ENCODE measurements around the gene SPIRE1.

SPIRE1 gene

DNA sequence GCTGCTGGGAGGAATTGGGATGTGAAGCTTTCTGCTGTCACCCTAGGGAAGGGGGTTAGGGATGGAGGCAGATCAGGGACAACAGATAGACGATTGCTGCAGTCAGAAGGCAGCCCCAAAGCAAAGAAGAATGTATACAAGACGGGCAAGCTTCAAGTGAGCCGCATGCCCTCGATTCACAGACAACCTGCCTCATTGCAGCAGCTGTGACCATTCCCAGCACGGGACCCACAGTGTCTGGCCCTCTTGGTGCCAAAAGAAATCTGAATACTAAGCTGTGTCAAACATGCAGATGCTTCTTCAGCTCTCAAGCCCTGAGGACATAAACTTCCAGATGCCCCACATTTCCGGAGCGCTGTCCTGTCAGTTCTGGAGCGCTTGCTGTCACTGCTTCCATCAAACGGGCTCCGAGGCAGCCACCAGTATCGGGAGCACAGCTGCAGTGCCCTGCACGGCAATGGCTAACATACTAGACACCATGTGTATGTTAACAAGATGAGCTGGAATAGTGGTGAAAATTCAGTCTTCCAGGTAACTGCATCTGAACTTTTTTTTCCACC lies 216.4 kb downstream of the SPIRE1 start:
- no peak overlapping the region for H3K4me3 ChIP-seq
- no peak overlapping the region for H3K27ac ChIP-seq
- TF ChIP-seq, protein P1, sequence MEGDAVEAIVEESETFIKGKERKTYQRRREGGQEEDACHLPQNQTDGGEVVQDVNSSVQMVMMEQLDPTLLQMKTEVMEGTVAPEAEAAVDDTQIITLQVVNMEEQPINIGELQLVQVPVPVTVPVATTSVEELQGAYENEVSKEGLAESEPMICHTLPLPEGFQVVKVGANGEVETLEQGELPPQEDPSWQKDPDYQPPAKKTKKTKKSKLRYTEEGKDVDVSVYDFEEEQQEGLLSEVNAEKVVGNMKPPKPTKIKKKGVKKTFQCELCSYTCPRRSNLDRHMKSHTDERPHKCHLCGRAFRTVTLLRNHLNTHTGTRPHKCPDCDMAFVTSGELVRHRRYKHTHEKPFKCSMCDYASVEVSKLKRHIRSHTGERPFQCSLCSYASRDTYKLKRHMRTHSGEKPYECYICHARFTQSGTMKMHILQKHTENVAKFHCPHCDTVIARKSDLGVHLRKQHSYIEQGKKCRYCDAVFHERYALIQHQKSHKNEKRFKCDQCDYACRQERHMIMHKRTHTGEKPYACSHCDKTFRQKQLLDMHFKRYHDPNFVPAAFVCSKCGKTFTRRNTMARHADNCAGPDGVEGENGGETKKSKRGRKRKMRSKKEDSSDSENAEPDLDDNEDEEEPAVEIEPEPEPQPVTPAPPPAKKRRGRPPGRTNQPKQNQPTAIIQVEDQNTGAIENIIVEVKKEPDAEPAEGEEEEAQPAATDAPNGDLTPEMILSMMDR (IDR thresholded peaks at IDR 0.05), result no peak
- no peaks in the 10 kb centered on the region for H3K4me1 ChIP-seq
- H3K9me3 ChIP-seq, result peaks cover 2 to 20% (median 7%) of the 10 kb centered on the region in 3 donors
- no peaks in the 10 kb centered on the region for H3K27me3 ChIP-seq
- H3K36me3 ChIP-seq, result peaks cover 45 to 50% (median 49%) of the 10 kb centered on the region in 3 donors
- intact Hi-C loops (cut with DNase I; ENCODE audit: low total_unique reads), result no loop called here
- peak in 1 of 2 donors; percentile 51 for DNase-seq

DNA sequence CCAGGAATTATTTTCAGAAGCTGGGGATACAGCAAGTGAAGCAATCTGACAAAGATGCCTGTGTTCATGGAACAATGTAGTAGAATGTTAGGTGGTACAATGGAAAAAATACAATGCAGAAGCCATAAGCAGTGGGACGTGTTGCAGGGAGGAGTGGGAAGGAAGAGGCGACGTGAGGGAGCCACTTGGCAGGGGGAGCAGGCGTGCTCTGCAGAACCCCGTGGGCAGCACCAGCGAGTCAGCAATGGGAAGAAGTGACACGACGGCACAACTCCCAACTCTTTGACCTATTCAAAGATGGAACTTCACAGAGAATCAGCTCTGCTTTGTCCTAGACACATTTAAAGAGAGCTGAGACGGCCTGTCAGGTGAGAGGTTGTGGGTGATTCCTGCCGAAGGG lies 219.7 kb downstream of the SPIRE1 start:
- H3K36me3 ChIP-seq, result peaks cover 26 to 57% (median 37%) of the 10 kb centered on the region in 3 donors
- H3K27ac ChIP-seq, result no peak overlapping the region
- H3K4me1 ChIP-seq, result no peaks in the 10 kb centered on the region
- no peak for DNase-seq
- TF ChIP-seq, protein P1 (IDR thresholded peaks at IDR 0.05), result no peak
- no peaks in the 10 kb centered on the region for H3K9me3 ChIP-seq
- H3K27me3 ChIP-seq, result no peaks in the 10 kb centered on the region
- H3K4me3 ChIP-seq, result no peak overlapping the region
- intact Hi-C loops (cut with DNase I; ENCODE audit: low total_unique reads), result no loop called here

DNA sequence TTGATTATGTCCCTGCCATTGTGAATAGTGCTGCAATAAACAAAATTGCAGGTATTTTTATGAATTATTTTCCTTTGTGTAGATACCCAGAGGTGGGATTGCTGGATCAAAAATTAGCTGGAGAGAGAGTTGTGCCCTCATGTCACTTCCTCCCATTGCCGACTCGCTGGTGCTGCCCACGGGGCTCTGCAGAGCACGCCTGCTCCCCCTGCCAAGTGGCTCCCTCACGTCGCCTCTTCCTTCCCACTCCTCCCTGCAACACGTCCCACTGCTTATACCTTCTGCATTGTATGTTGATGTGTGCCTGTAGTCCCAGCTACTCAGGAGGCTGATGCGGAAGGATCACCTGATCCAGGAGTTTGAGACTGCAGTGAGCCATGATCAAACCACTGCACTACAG lies 222.0 kb downstream of the SPIRE1 start:
- Histone ChIP-seq H3K27me3 (no peaks in the 10 kb centered on the region), H3K9me3 (no peaks in the 10 kb centered on the region), H3K4me3 (no peak overlapping the region), H3K27ac (no peak overlapping the region), H3K36me3 (peaks cover 38 to 81% (median 50%) of the 10 kb centered on the region in 3 donors), H3K4me1 (no peaks in the 10 kb centered on the region)
- TF ChIP-seq, protein P1 (IDR thresholded peaks at IDR 0.05), result no peak
- no peak for DNase-seq
- intact Hi-C loops (cut with DNase I; ENCODE audit: low total_unique reads), result no loop called here

- H3K36me3 ChIP-seq, result peaks cover 39 to 90% (median 50%) of the 10 kb centered on the region in 3 donors
- no peaks in the 10 kb centered on the region for H3K4me1 ChIP-seq
- DNase-seq, result no peak
- no peak overlapping the region for H3K27ac ChIP-seq
- intact Hi-C loops (cut with DNase I; ENCODE audit: low total_unique reads), result no loop called here
- TF ChIP-seq, protein P1 (IDR thresholded peaks at IDR 0.05), result no peak
- no peak overlapping the region for H3K4me3 ChIP-seq
- no peaks in the 10 kb centered on the region for H3K27me3 ChIP-seq
- no peaks in the 10 kb centered on the region for H3K9me3 ChIP-seq
Observed at GRCh38 chr18:12434541-12434929, 223.4 kb downstream of the SPIRE1 start.

GRCh38 chr18:12433829-12434540 lies 223.9 kb downstream of the SPIRE1 start:
- no peaks in the 10 kb centered on the region for H3K27me3 ChIP-seq
- H3K4me1 ChIP-seq, result no peaks in the 10 kb centered on the region
- DNase-seq, result no peak
- no peak overlapping the region for H3K27ac ChIP-seq
- H3K4me3 ChIP-seq, result no peak overlapping the region
- peaks cover 38 to 91% (median 50%) of the 10 kb centered on the region in 3 donors for H3K36me3 ChIP-seq
- no peaks in the 10 kb centered on the region for H3K9me3 ChIP-seq
- TF ChIP-seq, protein P1 (IDR thresholded peaks at IDR 0.05), result no peak
- intact Hi-C loops (cut with DNase I; ENCODE audit: low total_unique reads), result no loop called here

Measured in tibial artery (tissue), 4 donors.